DND-41 (cell line): ENCODE data around the gene FAM118B.

ENCODE experiments used
- EZH2 ChIP-seq: IDR thresholded peaks from 3 replicates; pipeline ENCODE4 v1.6.1; 2012; ENCODE audit warnings: borderline replicate concordance, low read depth, mild to moderate bottlenecking, moderate library complexity, low read length, inconsistent platforms; ENCODE audit not compliant: severe bottlenecking
- TF ChIP-seq, protein P1 (sequence below): IDR thresholded peaks from 2 replicates; pipeline ENCODE4 v1.5.1; 2012; ENCODE audit warnings: borderline replicate concordance, low read length, moderate library complexity, mild to moderate bottlenecking; ENCODE audit not compliant: poor library complexity, severe bottlenecking; ENCODE audit errors: extremely low read depth

DNA sequence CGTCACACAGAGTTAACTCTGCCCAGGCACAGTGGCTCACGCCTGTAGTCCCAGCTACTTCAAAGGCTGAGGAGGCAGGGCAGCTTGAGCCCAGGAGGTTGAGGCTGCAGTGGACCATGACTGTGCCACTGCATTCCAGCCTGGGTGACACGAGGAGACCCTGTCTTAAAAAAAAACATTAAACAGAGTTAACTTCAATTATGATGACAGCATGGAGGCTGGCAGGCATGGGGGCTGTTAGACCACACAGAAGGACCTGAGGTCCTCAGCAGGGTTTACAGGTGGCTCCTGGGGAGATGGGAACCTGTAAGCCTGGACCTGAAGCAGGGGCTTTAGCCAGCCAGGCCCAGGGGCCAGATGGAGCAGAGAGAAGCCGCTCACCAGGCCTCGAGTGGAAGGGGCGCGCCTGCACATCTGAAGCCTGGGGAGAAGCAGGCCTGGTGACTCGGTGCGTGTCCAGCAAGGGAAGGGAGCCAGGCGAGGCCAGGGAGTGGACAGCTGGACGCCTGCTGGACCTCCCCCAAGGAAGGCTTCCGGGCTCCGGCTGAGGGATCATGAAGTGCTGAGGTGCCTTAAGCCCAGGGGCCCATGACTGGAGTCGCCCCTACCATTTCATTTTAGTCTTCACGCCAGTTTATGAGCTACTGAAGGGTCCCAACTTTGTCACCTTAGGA lies 25.4 kb upstream of the FAM118B start:
- TF ChIP-seq, protein P1, sequence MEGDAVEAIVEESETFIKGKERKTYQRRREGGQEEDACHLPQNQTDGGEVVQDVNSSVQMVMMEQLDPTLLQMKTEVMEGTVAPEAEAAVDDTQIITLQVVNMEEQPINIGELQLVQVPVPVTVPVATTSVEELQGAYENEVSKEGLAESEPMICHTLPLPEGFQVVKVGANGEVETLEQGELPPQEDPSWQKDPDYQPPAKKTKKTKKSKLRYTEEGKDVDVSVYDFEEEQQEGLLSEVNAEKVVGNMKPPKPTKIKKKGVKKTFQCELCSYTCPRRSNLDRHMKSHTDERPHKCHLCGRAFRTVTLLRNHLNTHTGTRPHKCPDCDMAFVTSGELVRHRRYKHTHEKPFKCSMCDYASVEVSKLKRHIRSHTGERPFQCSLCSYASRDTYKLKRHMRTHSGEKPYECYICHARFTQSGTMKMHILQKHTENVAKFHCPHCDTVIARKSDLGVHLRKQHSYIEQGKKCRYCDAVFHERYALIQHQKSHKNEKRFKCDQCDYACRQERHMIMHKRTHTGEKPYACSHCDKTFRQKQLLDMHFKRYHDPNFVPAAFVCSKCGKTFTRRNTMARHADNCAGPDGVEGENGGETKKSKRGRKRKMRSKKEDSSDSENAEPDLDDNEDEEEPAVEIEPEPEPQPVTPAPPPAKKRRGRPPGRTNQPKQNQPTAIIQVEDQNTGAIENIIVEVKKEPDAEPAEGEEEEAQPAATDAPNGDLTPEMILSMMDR, result no peak
- no peak for TF ChIP-seq EZH2
